ENCODE results near the gene RNF207. TPM values are rescaled to one million over a fixed set of nuclear protein-coding genes. Genes with fewer than 3 reads are reported as not detected.

Gene RNF207
- total and polyA plus RNA-seq, 2 of the 13 experiments (the other 11 are each of a cell fraction or from before 2014, with no cell fraction given), result 9.8 to 15.9 TPM

- in situ Hi-C loops (cut with HindIII; ENCODE audit: extremely low pct_ligation_motif_present, low pct_unique_long_range_greater_than_20kb), result no loop called here
Measured at GRCh38 chr1:6263716-6264115, 57.8 kb downstream of the RNF207 start.

More at GRCh38 chr1:6263716-6264115, 57.8 kb downstream of the RNF207 start:
- Histone ChIP-seq H3K27me3 (ENCODE audit: control insufficient read depth in 1 of 2, insufficient read depth in 2 of 2, low read length in 2 of 2) (peaks cover 0 to 7% of the 10 kb centered on the region in 2 experiments; a peak in 4 of 5 replicates), H3K4me3 (replicated peaks in 1 of 3; ENCODE audit: insufficient read depth in 1 of 3, low read depth in 2 of 3, low read length in 3 of 3) (no peak overlapping the region), H3K27ac (ENCODE audit: extremely low read length, insufficient read depth, low read length) (no peak overlapping the region), H2AFZ (ENCODE audit: low read length) (no peak overlapping the region), H3K4me1 (ENCODE audit: insufficient read depth, low read length) (peaks cover 30% of the 10 kb centered on the region), H3K9me3 (ENCODE audit: low read length) (no peaks in the 10 kb centered on the region), H3K79me2 (ENCODE audit: insufficient read depth, low read length) (no peaks in the 10 kb centered on the region), H3K36me3 (replicated peaks in 1 of 2; ENCODE audit: control insufficient read depth in 1 of 2, insufficient read depth in 2 of 2, low read length in 2 of 2) (no peaks in the 10 kb centered on the region), H4K20me1 (ENCODE audit: insufficient read depth, low read length) (no peaks in the 10 kb centered on the region), H3K4me2 (ENCODE audit: low read depth, low read length) (no peak overlapping the region), H3K9ac (ENCODE audit: insufficient read depth, low read depth, low read length) (no peak overlapping the region)
- DNase-seq (ENCODE audit: low spot score) (no peak), ATAC-seq (no peak), FAIRE-seq (no peak)
- no TSS peak for BruUV-seq (replicated peaks)
- ChIA-PET POLR2A (no interaction called here), CTCF (ENCODE audit: low intra/inter-chr PET ratio, low total read pairs) (no interaction called here)
- no peak for TF ChIP-seq BATF2 (CRISPR knock-in tag; IDR thresholded peaks at IDR 0.05)
- no peak for TF ChIP-seq ZHX1 (CRISPR knock-in tag; IDR thresholded peaks at IDR 0.05; ENCODE audit: low read depth)
- 94% methylated on average over 7 of the region's 7 CpGs for WGBS (ENCODE audit: low lambda C conversion rate)
- intact Hi-C loops (cut with micrococcal nuclease; ENCODE audit: unreplicated experiment), result no loop called here
